K562 (cell line): ENCODE measurements around the gene ZNF442. TPM values are rescaled to one million over a fixed set of nuclear protein-coding genes. Genes with fewer than 3 reads are reported as not detected.
A peak's percentile ranks its signal among the peaks of the same experiment; 100 is the strongest.

Experiments used
- ARID1B ChIP-seq: fragments of 450-650 bp; IDR thresholded peaks from 2 replicates; pipeline ENCODE4 v1.6.1; 2016; ENCODE audit warnings: antibody characterized with exemption, mild to moderate bottlenecking, inconsistent platforms
- BHLHE40 ChIP-seq: IDR thresholded peaks from 2 replicates; pipeline ENCODE4 v1.6.1; 2011; ENCODE audit warnings: low read length, improper control_type of control experiment
- E2F1 ChIP-seq: sonication (generic); formaldehyde crosslinking; IDR thresholded peaks from 2 replicates; pipeline ENCODE4 v1.8.1; 2023; ENCODE audit warnings: mild to moderate bottlenecking, missing genetic modification reagents, moderate library complexity
- FOXA1 ChIP-seq: fragments of 450-650 bp; IDR thresholded peaks from 2 replicates; pipeline ENCODE4 v1.6.1; 2016; ENCODE audit warnings: mild to moderate bottlenecking, borderline replicate concordance
- GABPB1 ChIP-seq: sonication (generic); formaldehyde crosslinking; IDR thresholded peaks from 2 replicates; pipeline ENCODE4 v1.8.0; 2022; ENCODE audit warnings: mild to moderate bottlenecking, missing genetic modification reagents
- MCM5 ChIP-seq: fragments of 450-650 bp; IDR thresholded peaks from 2 replicates; pipeline ENCODE4 v1.6.1; 2016; ENCODE audit warnings: low read depth
- MEF2A ChIP-seq: IDR thresholded peaks from 2 replicates; pipeline ENCODE4 v1.6.1; 2011; ENCODE audit warnings: low read depth, mild to moderate bottlenecking, low read length, moderate library complexity; ENCODE audit not compliant: control insufficient read depth
- NFYB ChIP-seq: IDR thresholded peaks from 2 replicates; pipeline ENCODE4 v1.6.1; 2011; ENCODE audit warnings: mild to moderate bottlenecking, moderate library complexity; ENCODE audit not compliant: insufficient read length; ENCODE audit errors: extremely low read depth
- NRF1 ChIP-seq, 2 experiments: fragments of 450-650 bp; IDR thresholded peaks in 1 of 2; conservative IDR thresholded peaks in 1 of 2; 2 replicates each; pipeline ENCODE4 v1.6.1; 2014; ENCODE audit warnings: mild to moderate bottlenecking in 2 of 2
- POLR2A ChIP-seq: fragments of 450-650 bp; conservative IDR thresholded peaks from 2 replicates; pipeline ENCODE4 v1.6.1; 2016
- POLR2H ChIP-seq: IDR thresholded peaks from 2 replicates; pipeline ENCODE4 v1.6.1; 2016; ENCODE audit warnings: missing genetic modification characterization, low read depth, mild to moderate bottlenecking, control low read depth, missing compliant biosample characterization, moderate library complexity
- RBM34 ChIP-seq: fragments of 200-400 bp; formaldehyde crosslinking; IDR thresholded peaks from 2 replicates; pipeline ENCODE4 v1.6.1; 2018; ENCODE audit warnings: low read length, borderline replicate concordance; ENCODE audit not compliant: insufficient read depth
- SP1 ChIP-seq: sonication (generic); formaldehyde crosslinking; IDR thresholded peaks from 2 replicates; pipeline ENCODE4 v1.8.1; 2022; ENCODE audit warnings: mild to moderate bottlenecking, missing genetic modification reagents
- SREBF1 ChIP-seq: fragments of 150-350 bp; IDR thresholded peaks from 2 replicates; pipeline ENCODE4 v1.6.1; 2014; ENCODE audit warnings: antibody characterized with exemption, low read depth, low read length, borderline replicate concordance
- ZBED1 ChIP-seq: IDR thresholded peaks from 2 replicates; pipeline ENCODE4 v1.6.1; 2014
- ZBTB33 ChIP-seq: sonication (generic); formaldehyde crosslinking; IDR thresholded peaks from 2 replicates; pipeline ENCODE4 v1.8.1; 2023; ENCODE audit warnings: mild to moderate bottlenecking, missing genetic modification reagents
- ZFP91 ChIP-seq: sonication (generic); formaldehyde crosslinking; IDR thresholded peaks from 2 replicates; pipeline ENCODE4 v1.8.0; 2022; ENCODE audit warnings: mild to moderate bottlenecking, missing genetic modification reagents
- ZNF311 ChIP-seq: fragments of 250-450 bp; sonication (Bioruptor Pico); IDR thresholded peaks from 2 replicates; pipeline ENCODE4 v1.4.0; 2020; ENCODE audit warnings: mild to moderate bottlenecking, moderate library complexity
- polyA plus RNA-seq, 8 experiments: library from polyadenylated mRNA; depleted of rRNA in 4 of 8; stranded (reverse) in 5 of 8; unstranded in 3 of 8; fragments of >200 nt; fragmentation: Nextera tagmentation in 2 of 8; fragmentation: Illumina TruSeq in 1 of 8; extraction: Ambion mirVana in 2 of 8; extraction: Trizol in 1 of 8; gene quantifications; 2 replicates each; pipeline versions ENCODE4 v1.2.1 to v1.2.3, GENCODE V29; 2011 to 2014; ENCODE audit warnings: inconsistent platforms in 1 of 8, missing spikeins in 1 of 8
- total RNA-seq, 7 experiments: library from RNA; depleted of rRNA in 6 of 7; stranded (reverse); fragments of >200 nt in 6 of 7; fragmentation: Illumina TruSeq in 2 of 7; extraction: Trizol in 2 of 7; gene quantifications; 2 replicates each; pipeline versions ENCODE4 v1.2.1 to v1.2.3, GENCODE V29; 2011 to 2021; ENCODE audit warnings: low replicate concordance in 1 of 7

ZNF442 gene
- total and polyA plus RNA-seq, 9 of the 15 experiments (the other 6 are each of a cell fraction or from before 2014, with no cell fraction given), result 1.7 to 7.0 (median 4.1) TPM

DNA sequence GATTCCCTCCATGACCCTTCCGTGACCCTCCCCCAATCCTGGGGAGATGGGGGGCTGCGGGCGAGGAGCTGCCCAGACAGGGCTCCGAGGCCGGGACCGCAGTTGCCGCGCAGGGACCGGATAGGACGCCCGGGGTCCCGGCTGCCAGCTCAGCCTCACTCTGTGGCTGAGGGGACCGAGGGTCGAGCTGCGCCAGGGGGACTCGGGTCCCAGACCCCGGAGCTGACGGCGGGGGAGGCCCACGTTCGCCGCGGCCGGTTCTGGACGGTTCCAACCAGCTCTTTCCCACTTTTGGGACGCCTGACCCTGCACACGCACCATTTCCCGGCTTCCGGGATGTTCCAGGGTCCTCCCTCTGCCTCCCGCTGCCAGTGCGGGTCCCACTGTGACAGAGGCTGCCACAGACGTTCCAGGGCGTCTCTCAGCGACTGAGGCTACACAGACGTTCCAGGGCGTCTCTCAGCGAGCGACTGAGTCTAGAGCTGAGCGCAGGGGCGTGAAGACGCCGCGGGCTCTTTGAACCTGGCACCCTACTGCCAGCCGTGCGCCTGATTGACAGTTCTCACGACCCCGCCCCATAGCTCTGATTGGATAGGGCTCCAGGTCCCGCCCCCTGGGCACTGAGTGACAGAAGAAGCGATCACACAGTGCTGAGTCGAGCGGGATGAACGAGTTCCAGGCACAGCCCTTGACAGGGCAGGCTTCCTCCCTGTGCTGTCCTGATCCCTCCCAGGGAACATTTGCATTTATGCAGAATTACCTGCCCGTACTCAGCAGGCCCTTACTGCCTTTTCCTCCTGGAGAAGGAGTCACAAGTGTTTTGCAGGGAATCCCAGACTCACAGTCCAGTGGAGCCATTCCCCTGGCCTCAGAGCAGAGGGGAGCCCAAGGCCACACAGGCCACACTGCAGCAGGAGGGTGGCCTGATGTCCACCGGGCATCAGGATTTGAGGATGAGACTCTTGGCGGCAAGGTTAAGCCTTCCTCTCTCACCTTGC is 32.0 kb downstream of the ZNF442 start, which contains the start of gene ZNF563 (continued):
- TF ChIP-seq ZFP91 (CRISPR knock-in tag), result no peak
- TF ChIP-seq SP1 (CRISPR knock-in tag), result peak; percentile 72
- TF ChIP-seq SREBF1, result no peak
- TF ChIP-seq ZBED1, result no peak
- no peak for TF ChIP-seq BHLHE40
- TF ChIP-seq ARID1B, result no peak
- no peak for TF ChIP-seq RBM34
- TF ChIP-seq E2F1 (CRISPR knock-in tag), result no peak
- no peak for TF ChIP-seq FOXA1
- no peak for TF ChIP-seq POLR2H (tag)
- no peak for TF ChIP-seq MCM5
- peak; percentile 45; the same call in 1 of the 2 replicates for TF ChIP-seq GABPB1 (CRISPR knock-in tag)
- peak; percentile 35 to 57; a peak in 3 of 4 replicates for TF ChIP-seq NRF1 (conservative IDR thresholded peaks at IDR 0.05 in 1 of 2, IDR thresholded peaks at IDR 0.05 in 1 of 2)
- peak; percentile 57; the same call in 1 of the 2 replicates for TF ChIP-seq POLR2A
- TF ChIP-seq MEF2A, result no peak
- peak; percentile 93 for TF ChIP-seq NFYB
- 0 out of 2 replicates have a peak, but pooled peaks have one; percentile 11 for TF ChIP-seq ZBTB33
- TF ChIP-seq ZNF311 (CRISPR knock-in tag), result no peak
- TF ChIP-seq, all 486 proteins: peak for 22
